Sigmoid colon (tissue), 4 donors: Measurements from ENCODE around the gene TBCD.

Experiments used
- CTCF ChIP-seq, 4 experiments: fragments of 450-650 bp in 3 of 4; fragments of 200-600 bp in 1 of 4; IDR thresholded peaks; one replicate each; pipeline ENCODE4 v1.5.1; 2016 to 2019; ENCODE audit warnings: antibody characterized with exemption in 4 of 4, mild to moderate bottlenecking in 3 of 4, moderate library complexity in 2 of 4
- POLR2AphosphoS5 ChIP-seq, 4 donors: sonication (generic); formaldehyde crosslinking; IDR thresholded peaks; one replicate each; pipeline ENCODE4 v1.6.1; 2017; ENCODE audit warnings: antibody characterized with exemption in 4 of 4

GRCh38 chr17:82790391-82790790 is 38.5 kb downstream of the TBCD start:
- no peak for TF ChIP-seq CTCF (IDR thresholded peaks at IDR 0.05)
- no peak for TF ChIP-seq POLR2AphosphoS5 (IDR thresholded peaks at IDR 0.05)
